WTC11 (cell line): ENCODE results near the gene MTUS2. TPM values are rescaled to one million over a fixed set of nuclear protein-coding genes. Genes with fewer than 3 reads are reported as not detected.

Experiments used
- ATAC-seq: fragments of 200-7000 bp; cut with Tn5 transposase; 2 replicates; pipeline ENCODE4 v1.10.0; 2021; ENCODE audit warnings: mild to moderate bottlenecking, moderate library complexity
- CTCF ChIA-PET: fragments of 300-600 bp; sonication (Branson Sonifier 250); formaldehyde crosslinking; loops from one replicate; lab custom pipeline; 2021; ENCODE audit warnings: antibody characterized with exemption; lab: Charles Lee
- POLR2A ChIA-PET: fragments of 350-600 bp; sonication (Branson Sonifier 250); formaldehyde crosslinking; loops from one replicate; lab custom pipeline; 2021; ENCODE audit warnings: antibody characterized with exemption; lab: Charles Lee
- DNase-seq: peaks from one replicate; pipeline ENCODE4 v3.0.0; 2021; ENCODE audit warnings: low spot score
- H3K27ac Mint-ChIP-seq: 2 replicates; pipeline ENCODE4 v1.8.0; 2021; ENCODE audit warnings: mixed read lengths
- H3K27me3 Mint-ChIP-seq: 2 replicates; pipeline ENCODE4 v1.8.0; 2021; ENCODE audit warnings: low read depth, mild to moderate bottlenecking, moderate library complexity, mixed read lengths
- H3K36me3 Mint-ChIP-seq: 2 replicates; pipeline ENCODE4 v1.8.0; 2021; ENCODE audit warnings: mixed read lengths
- H3K4me1 Mint-ChIP-seq: 2 replicates; pipeline ENCODE4 v1.8.0; 2022; ENCODE audit warnings: mixed read lengths
- H3K4me3 Mint-ChIP-seq: 2 replicates; pipeline ENCODE4 v1.8.0; 2021; ENCODE audit warnings: mild to moderate bottlenecking, moderate library complexity, mixed read lengths
- H3K9me3 Mint-ChIP-seq: 2 replicates; pipeline ENCODE4 v1.8.0; 2021; ENCODE audit warnings: mixed read lengths
- CREM ChIP-seq: sonication (generic); formaldehyde crosslinking; IDR thresholded peaks from 2 replicates; pipeline ENCODE4 v1.8.1; 2022; ENCODE audit warnings: mild to moderate bottlenecking, missing genetic modification reagents, moderate library complexity
- ELF4 ChIP-seq: sonication (generic); formaldehyde crosslinking; IDR thresholded peaks from 2 replicates; pipeline ENCODE4 v1.8.1; 2022; ENCODE audit warnings: low read depth, mild to moderate bottlenecking, moderate library complexity, missing genetic modification reagents
- EMX1 ChIP-seq: fragments of 250-450 bp; sonication (Bioruptor Pico); IDR thresholded peaks from 2 replicates; pipeline ENCODE4 v1.8.0; 2021; ENCODE audit warnings: mild to moderate bottlenecking
- JAZF1 ChIP-seq: fragments of 250-450 bp; sonication (Bioruptor Pico); IDR thresholded peaks from 2 replicates; pipeline ENCODE4 v1.9.0; 2021; ENCODE audit warnings: moderate library complexity, mild to moderate bottlenecking, inconsistent platforms
- NFATC4 ChIP-seq: fragments of 250-450 bp; sonication (Bioruptor Pico); IDR thresholded peaks from 2 replicates; pipeline ENCODE4 v1.9.0; 2021; ENCODE audit warnings: mild to moderate bottlenecking
- NFE2L1 ChIP-seq: sonication (generic); formaldehyde crosslinking; IDR thresholded peaks from 2 replicates; pipeline ENCODE4 v1.8.1; 2023; ENCODE audit warnings: missing genetic modification reagents
- NFYB ChIP-seq: sonication (generic); formaldehyde crosslinking; conservative IDR thresholded peaks from 2 replicates; pipeline ENCODE4 v1.8.0; 2022; ENCODE audit warnings: low read depth, missing genetic modification reagents
- NR1H2 ChIP-seq: sonication (generic); formaldehyde crosslinking; IDR thresholded peaks from 2 replicates; pipeline ENCODE4 v1.9.0; 2021; ENCODE audit warnings: mild to moderate bottlenecking, moderate library complexity, missing genetic modification reagents
- NR2C2 ChIP-seq: sonication (generic); formaldehyde crosslinking; IDR thresholded peaks from 2 replicates; pipeline ENCODE4 v1.8.0; 2022; ENCODE audit warnings: mild to moderate bottlenecking, missing genetic modification reagents
- TCF7 ChIP-seq: sonication (generic); formaldehyde crosslinking; IDR thresholded peaks from 2 replicates; pipeline ENCODE4 v1.8.0; 2022; ENCODE audit warnings: mild to moderate bottlenecking, low read depth, missing genetic modification reagents, moderate library complexity
- ZBTB21 ChIP-seq: sonication (generic); formaldehyde crosslinking; IDR thresholded peaks from 2 replicates; pipeline ENCODE4 v1.8.1; 2023; ENCODE audit warnings: mild to moderate bottlenecking, missing genetic modification reagents, borderline replicate concordance
- ZNF219 ChIP-seq: sonication (generic); formaldehyde crosslinking; IDR thresholded peaks from 2 replicates; pipeline ENCODE4 v1.8.0; 2023; ENCODE audit warnings: missing genetic modification reagents, mild to moderate bottlenecking, borderline replicate concordance
- ZNF317 ChIP-seq: sonication (generic); formaldehyde crosslinking; IDR thresholded peaks from 2 replicates; pipeline ENCODE4 v1.8.1; 2023; ENCODE audit warnings: low read depth, mild to moderate bottlenecking, moderate library complexity, missing genetic modification reagents, borderline replicate concordance
- ZNF423 ChIP-seq: fragments of 250-450 bp; sonication (Bioruptor Pico); IDR thresholded peaks from 2 replicates; pipeline ENCODE4 v2.1.2; 2022; ENCODE audit warnings: mild to moderate bottlenecking, moderate library complexity
- total RNA-seq: library from RNA; stranded (reverse); gene quantifications from 3 replicates; pipeline ENCODE4 v1.2.3, GENCODE V29; 2021
- TF ChIP-seq, protein P1 (sequence below): fragments of 250-450 bp; sonication (Bioruptor Pico); IDR thresholded peaks from 2 replicates; pipeline ENCODE4 v1.9.0; 2021; ENCODE audit warnings: moderate library complexity, mild to moderate bottlenecking, inconsistent platforms, borderline replicate concordance
- TF ChIP-seq, protein P2 (sequence below): sonication (generic); formaldehyde crosslinking; IDR thresholded peaks from 2 replicates; pipeline ENCODE4 v1.8.1; 2023; ENCODE audit warnings: mild to moderate bottlenecking, missing genetic modification reagents
- TF ChIP-seq, protein P3 (sequence below): fragments of 250-450 bp; sonication (Bioruptor Pico); IDR thresholded peaks from 2 replicates; pipeline ENCODE4 v1.8.0; 2021; ENCODE audit warnings: mild to moderate bottlenecking
- TF ChIP-seq, protein P4 (sequence below): fragments of 250-450 bp; sonication (Bioruptor Pico); conservative IDR thresholded peaks from 2 replicates; pipeline ENCODE4 v1.9.0; 2021; ENCODE audit warnings: mild to moderate bottlenecking
- TF ChIP-seq, protein P5 (sequence below): sonication (generic); formaldehyde crosslinking; conservative IDR thresholded peaks from 2 replicates; pipeline ENCODE4 v1.8.1; 2023; ENCODE audit warnings: mild to moderate bottlenecking, low read depth, missing genetic modification reagents, moderate library complexity
- TF ChIP-seq, protein P6 (sequence below): fragments of 250-450 bp; sonication (Bioruptor Pico); IDR thresholded peaks from 2 replicates; pipeline ENCODE4 v1.9.0; 2021; ENCODE audit warnings: mild to moderate bottlenecking, borderline replicate concordance
- TF ChIP-seq, protein P7 (sequence below): fragments of 200-600 bp; IDR thresholded peaks from 2 replicates; pipeline ENCODE4 v1.8.0; 2022; ENCODE audit warnings: antibody characterized with exemption

Gene MTUS2
- total RNA-seq, 1 experiment from 2014 or later = 0.22 TPM

DNA sequence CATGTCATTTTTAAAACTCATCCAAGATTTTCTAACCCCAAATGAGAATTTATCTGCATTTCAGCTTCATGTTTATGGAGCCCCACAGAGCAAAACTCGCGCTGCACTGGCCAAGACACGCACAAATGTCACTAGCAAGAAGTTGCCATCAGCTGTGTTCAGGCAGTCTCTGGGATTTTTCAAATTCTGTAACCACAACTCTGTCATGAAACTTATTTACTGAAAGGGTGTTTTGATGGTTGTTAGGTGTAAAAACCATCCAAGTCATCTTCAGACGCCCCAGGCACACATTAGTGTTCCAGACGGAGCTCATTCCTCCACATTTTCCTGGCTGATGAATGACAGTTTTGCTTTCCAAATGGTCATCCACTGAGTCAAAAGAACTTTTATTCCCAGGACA lies 712.0 kb downstream of the MTUS2 start:
- ATAC-seq (no peak), DNase-seq (no peak)
- Mint-ChIP-seq H3K4me3 (no peak overlapping the region), H3K9me3 (no peaks in the 10 kb centered on the region), H3K36me3 (peaks cover 61% of the 10 kb centered on the region), H3K4me1 (no peaks in the 10 kb centered on the region), H3K27ac (no peak overlapping the region), H3K27me3 (no peaks in the 10 kb centered on the region)
- TF ChIP-seq, protein P1, sequence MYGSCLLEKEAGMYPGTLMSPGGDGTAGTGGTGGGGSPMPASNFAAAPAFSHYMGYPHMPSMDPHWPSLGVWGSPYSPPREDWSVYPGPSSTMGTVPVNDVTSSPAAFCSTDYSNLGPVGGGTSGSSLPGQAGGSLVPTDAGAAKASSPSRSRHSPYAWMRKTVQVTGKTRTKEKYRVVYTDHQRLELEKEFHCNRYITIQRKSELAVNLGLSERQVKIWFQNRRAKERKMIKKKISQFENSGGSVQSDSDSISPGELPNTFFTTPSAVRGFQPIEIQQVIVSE (CRISPR knock-in tag) = no peak
- no peak for TF ChIP-seq ZNF317 (CRISPR knock-in tag)
- ChIA-PET POLR2A (no interaction called here), CTCF (interaction anchor here (1.1 to 1.3 kb wide), 2 partner anchors 24 to 176 kb away, joined by 3 read pairs; no protein-coding TSS in a partner anchor)

DNA sequence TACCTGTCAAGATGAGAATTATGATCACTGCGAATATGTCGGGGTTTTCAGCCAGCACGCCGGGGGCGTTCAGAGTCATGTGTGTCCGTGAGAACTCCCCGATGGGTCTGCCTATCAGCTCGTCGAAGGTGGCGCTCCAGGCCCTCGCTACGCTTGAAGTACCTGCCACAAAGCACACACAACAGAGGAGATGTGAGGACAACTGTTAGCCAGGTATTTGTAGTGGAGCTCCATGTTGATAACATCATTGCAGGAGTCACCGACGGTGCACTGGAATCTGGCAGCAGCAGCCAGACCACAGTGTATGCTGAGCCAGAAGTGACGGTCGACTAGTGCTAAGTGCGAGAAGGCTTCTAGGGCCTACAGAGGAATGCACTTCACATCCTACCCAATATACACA lies 712.7 kb downstream of the MTUS2 start:
- peaks cover under 1% of the 10 kb centered on the region for H3K4me1 Mint-ChIP-seq
- H3K27ac Mint-ChIP-seq = no peak overlapping the region
- H3K36me3 Mint-ChIP-seq = peaks cover 57% of the 10 kb centered on the region
- H3K9me3 Mint-ChIP-seq = no peaks in the 10 kb centered on the region
- no peaks in the 10 kb centered on the region for H3K27me3 Mint-ChIP-seq
- TF ChIP-seq, protein P2, sequence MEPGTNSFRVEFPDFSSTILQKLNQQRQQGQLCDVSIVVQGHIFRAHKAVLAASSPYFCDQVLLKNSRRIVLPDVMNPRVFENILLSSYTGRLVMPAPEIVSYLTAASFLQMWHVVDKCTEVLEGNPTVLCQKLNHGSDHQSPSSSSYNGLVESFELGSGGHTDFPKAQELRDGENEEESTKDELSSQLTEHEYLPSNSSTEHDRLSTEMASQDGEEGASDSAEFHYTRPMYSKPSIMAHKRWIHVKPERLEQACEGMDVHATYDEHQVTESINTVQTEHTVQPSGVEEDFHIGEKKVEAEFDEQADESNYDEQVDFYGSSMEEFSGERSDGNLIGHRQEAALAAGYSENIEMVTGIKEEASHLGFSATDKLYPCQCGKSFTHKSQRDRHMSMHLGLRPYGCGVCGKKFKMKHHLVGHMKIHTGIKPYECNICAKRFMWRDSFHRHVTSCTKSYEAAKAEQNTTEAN = no peak
- no peak for TF ChIP-seq NR2C2 (CRISPR knock-in tag)
- TF ChIP-seq, protein P3, sequence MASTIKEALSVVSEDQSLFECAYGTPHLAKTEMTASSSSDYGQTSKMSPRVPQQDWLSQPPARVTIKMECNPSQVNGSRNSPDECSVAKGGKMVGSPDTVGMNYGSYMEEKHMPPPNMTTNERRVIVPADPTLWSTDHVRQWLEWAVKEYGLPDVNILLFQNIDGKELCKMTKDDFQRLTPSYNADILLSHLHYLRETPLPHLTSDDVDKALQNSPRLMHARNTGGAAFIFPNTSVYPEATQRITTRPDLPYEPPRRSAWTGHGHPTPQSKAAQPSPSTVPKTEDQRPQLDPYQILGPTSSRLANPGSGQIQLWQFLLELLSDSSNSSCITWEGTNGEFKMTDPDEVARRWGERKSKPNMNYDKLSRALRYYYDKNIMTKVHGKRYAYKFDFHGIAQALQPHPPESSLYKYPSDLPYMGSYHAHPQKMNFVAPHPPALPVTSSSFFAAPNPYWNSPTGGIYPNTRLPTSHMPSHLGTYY = no peak
- TF ChIP-seq NR1H2 (CRISPR knock-in tag) = no peak
- TF ChIP-seq NFE2L1 = no peak
- TF ChIP-seq, protein P4, sequence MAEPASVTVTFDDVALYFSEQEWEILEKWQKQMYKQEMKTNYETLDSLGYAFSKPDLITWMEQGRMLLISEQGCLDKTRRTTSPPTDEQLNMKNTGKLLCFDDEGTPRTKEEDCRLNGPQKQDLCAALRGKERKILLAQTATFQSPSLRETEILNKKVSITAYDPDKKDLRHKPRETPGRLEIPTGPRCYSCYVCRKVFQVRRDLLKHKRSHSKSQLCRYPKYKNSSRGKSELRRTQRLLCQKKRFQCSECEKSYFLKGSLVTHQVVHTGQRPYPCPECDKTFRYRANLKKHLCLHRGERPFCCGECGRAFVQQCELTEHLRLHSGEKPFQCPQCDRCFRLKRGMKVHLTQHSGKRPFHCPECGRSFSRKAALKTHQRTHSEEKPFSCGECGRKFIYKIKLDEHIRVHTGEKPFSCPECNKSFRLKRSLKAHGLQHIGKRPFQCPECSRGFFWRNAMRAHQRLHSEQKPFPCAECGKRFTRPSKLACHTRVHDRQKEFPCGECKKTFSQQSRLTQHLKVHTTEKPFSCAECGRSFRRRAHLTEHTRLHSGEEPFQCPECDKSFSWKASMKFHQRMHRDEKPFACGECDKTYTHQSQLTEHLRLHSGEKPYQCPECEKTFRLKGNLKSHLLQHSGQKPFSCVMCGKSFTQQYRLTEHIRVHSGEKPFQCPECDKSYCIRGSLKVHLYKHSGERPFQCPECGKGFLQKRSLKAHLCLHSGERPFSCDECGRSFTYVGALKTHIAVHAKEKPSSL (CRISPR knock-in tag) = no peak
- no peak for TF ChIP-seq ZNF423 (CRISPR knock-in tag)
- TF ChIP-seq CREM (CRISPR knock-in tag) = no peak
- TF ChIP-seq, protein P5, sequence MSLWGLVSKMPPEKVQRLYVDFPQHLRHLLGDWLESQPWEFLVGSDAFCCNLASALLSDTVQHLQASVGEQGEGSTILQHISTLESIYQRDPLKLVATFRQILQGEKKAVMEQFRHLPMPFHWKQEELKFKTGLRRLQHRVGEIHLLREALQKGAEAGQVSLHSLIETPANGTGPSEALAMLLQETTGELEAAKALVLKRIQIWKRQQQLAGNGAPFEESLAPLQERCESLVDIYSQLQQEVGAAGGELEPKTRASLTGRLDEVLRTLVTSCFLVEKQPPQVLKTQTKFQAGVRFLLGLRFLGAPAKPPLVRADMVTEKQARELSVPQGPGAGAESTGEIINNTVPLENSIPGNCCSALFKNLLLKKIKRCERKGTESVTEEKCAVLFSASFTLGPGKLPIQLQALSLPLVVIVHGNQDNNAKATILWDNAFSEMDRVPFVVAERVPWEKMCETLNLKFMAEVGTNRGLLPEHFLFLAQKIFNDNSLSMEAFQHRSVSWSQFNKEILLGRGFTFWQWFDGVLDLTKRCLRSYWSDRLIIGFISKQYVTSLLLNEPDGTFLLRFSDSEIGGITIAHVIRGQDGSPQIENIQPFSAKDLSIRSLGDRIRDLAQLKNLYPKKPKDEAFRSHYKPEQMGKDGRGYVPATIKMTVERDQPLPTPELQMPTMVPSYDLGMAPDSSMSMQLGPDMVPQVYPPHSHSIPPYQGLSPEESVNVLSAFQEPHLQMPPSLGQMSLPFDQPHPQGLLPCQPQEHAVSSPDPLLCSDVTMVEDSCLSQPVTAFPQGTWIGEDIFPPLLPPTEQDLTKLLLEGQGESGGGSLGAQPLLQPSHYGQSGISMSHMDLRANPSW (CRISPR knock-in tag) = no peak
- TF ChIP-seq, protein P6, sequence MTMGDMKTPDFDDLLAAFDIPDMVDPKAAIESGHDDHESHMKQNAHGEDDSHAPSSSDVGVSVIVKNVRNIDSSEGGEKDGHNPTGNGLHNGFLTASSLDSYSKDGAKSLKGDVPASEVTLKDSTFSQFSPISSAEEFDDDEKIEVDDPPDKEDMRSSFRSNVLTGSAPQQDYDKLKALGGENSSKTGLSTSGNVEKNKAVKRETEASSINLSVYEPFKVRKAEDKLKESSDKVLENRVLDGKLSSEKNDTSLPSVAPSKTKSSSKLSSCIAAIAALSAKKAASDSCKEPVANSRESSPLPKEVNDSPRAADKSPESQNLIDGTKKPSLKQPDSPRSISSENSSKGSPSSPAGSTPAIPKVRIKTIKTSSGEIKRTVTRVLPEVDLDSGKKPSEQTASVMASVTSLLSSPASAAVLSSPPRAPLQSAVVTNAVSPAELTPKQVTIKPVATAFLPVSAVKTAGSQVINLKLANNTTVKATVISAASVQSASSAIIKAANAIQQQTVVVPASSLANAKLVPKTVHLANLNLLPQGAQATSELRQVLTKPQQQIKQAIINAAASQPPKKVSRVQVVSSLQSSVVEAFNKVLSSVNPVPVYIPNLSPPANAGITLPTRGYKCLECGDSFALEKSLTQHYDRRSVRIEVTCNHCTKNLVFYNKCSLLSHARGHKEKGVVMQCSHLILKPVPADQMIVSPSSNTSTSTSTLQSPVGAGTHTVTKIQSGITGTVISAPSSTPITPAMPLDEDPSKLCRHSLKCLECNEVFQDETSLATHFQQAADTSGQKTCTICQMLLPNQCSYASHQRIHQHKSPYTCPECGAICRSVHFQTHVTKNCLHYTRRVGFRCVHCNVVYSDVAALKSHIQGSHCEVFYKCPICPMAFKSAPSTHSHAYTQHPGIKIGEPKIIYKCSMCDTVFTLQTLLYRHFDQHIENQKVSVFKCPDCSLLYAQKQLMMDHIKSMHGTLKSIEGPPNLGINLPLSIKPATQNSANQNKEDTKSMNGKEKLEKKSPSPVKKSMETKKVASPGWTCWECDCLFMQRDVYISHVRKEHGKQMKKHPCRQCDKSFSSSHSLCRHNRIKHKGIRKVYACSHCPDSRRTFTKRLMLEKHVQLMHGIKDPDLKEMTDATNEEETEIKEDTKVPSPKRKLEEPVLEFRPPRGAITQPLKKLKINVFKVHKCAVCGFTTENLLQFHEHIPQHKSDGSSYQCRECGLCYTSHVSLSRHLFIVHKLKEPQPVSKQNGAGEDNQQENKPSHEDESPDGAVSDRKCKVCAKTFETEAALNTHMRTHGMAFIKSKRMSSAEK (CRISPR knock-in tag) = no peak
- no peak for TF ChIP-seq NFATC4
- TF ChIP-seq TCF7 = no peak
- TF ChIP-seq EMX1 (CRISPR knock-in tag) = no peak
- TF ChIP-seq JAZF1 (CRISPR knock-in tag) = no peak
- TF ChIP-seq, protein P7, sequence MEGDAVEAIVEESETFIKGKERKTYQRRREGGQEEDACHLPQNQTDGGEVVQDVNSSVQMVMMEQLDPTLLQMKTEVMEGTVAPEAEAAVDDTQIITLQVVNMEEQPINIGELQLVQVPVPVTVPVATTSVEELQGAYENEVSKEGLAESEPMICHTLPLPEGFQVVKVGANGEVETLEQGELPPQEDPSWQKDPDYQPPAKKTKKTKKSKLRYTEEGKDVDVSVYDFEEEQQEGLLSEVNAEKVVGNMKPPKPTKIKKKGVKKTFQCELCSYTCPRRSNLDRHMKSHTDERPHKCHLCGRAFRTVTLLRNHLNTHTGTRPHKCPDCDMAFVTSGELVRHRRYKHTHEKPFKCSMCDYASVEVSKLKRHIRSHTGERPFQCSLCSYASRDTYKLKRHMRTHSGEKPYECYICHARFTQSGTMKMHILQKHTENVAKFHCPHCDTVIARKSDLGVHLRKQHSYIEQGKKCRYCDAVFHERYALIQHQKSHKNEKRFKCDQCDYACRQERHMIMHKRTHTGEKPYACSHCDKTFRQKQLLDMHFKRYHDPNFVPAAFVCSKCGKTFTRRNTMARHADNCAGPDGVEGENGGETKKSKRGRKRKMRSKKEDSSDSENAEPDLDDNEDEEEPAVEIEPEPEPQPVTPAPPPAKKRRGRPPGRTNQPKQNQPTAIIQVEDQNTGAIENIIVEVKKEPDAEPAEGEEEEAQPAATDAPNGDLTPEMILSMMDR = no peak
- no peak for TF ChIP-seq ZNF219 (CRISPR knock-in tag)
- no peak for TF ChIP-seq ZBTB21 (CRISPR knock-in tag)
- TF ChIP-seq ELF4 (CRISPR knock-in tag) = no peak
- no peak for TF ChIP-seq NFYB
- ChIA-PET CTCF (interaction anchor here (1.1 to 1.3 kb wide), 2 partner anchors 25 to 175 kb away, joined by 3 read pairs; no protein-coding TSS in a partner anchor), POLR2A (no interaction called here)
- no peak for DNase-seq
- ATAC-seq = no peak
- H3K4me3 Mint-ChIP-seq = no peak overlapping the region
